Measurements from ENCODE around the gene CDH4. TPM values are rescaled to one million over a fixed set of nuclear protein-coding genes. Genes with fewer than 3 reads are reported as not detected.

Gene CDH4
- total RNA-seq, 1 experiment from 2014 or later = not detected

- CTCF ChIA-PET = no interaction called here
- in situ Hi-C loops (cut with HindIII; ENCODE audit: low pct_unique_long_range_greater_than_20kb, low sequenced_read_pairs) (no loop called here), intact Hi-C loops (cut with micrococcal nuclease; ENCODE audit: unreplicated experiment) (no loop called here)
- DNase-seq (ENCODE audit: low read depth, low spot score) (no peak), ATAC-seq (no peak)
- Histone ChIP-seq H3K4me3 (ENCODE audit: low read depth in 2 of 2, low read length in 2 of 2) (no peak overlapping the region), H3K27me3 (ENCODE audit: control insufficient read depth, insufficient read depth, low read length) (no peaks in the 10 kb centered on the region; the same call in 1 of the 2 replicates), H3K27ac (ENCODE audit: low read length) (no peak overlapping the region), H3K36me3 (ENCODE audit: control insufficient read depth, insufficient read depth, low read length) (no peaks in the 10 kb centered on the region), H3K4me1 (ENCODE audit: control insufficient read depth, insufficient read depth, low read length) (no peaks in the 10 kb centered on the region), H3K9me3 (ENCODE audit: control insufficient read depth, insufficient read depth, low read depth, low read length) (no peaks in the 10 kb centered on the region)
- TF ChIP-seq POLR2AphosphoS5 (IDR thresholded peaks at IDR 0.05; ENCODE audit: low read depth, low read length) = no peak
- no peak for TF ChIP-seq SIN3A (IDR thresholded peaks at IDR 0.05; ENCODE audit: borderline replicate concordance, insufficient read depth, low read depth, low read length)
- TF ChIP-seq CTCF (IDR thresholded peaks at IDR 0.05) = no peak
- TF ChIP-seq TCF7L2 (IDR thresholded peaks at IDR 0.05; ENCODE audit: low read depth, low read length) = no peak
- no peak for TF ChIP-seq REST (IDR thresholded peaks at IDR 0.05; ENCODE audit: insufficient read depth in 1 of 2, low read depth in 2 of 2, low read length in 1 of 2)
- no TSS peak for BruUV-seq (replicated peaks)
- POLR2A ChIA-PET = no interaction called here
These were observed 603.2 kb downstream of the CDH4 start for GRCh38 chr20:61855286-61855685.

GRCh38 chr20:61856626-61857413 lies 604.8 kb downstream of the CDH4 start:
- no peaks in the 10 kb centered on the region; the same call in 1 of the 2 replicates for H3K27me3 ChIP-seq (ENCODE audit: control insufficient read depth, insufficient read depth, low read length)
- TF ChIP-seq CTCF (IDR thresholded peaks at IDR 0.05) (no peak), SIN3A (IDR thresholded peaks at IDR 0.05; ENCODE audit: borderline replicate concordance, insufficient read depth, low read depth, low read length) (no peak), POLR2AphosphoS5 (IDR thresholded peaks at IDR 0.05; ENCODE audit: low read depth, low read length) (no peak), TCF7L2 (IDR thresholded peaks at IDR 0.05; ENCODE audit: low read depth, low read length) (no peak), REST (IDR thresholded peaks at IDR 0.05; ENCODE audit: insufficient read depth in 1 of 2, low read depth in 2 of 2, low read length in 1 of 2) (no peak)
- H3K9me3 ChIP-seq (ENCODE audit: control insufficient read depth, insufficient read depth, low read depth, low read length) = no peaks in the 10 kb centered on the region
- DNase-seq (ENCODE audit: low read depth, low spot score) (no peak), ATAC-seq (no peak)
- no peak overlapping the region for H3K27ac ChIP-seq (ENCODE audit: low read length)
- no peaks in the 10 kb centered on the region for H3K4me1 ChIP-seq (ENCODE audit: control insufficient read depth, insufficient read depth, low read length)
- H3K36me3 ChIP-seq (ENCODE audit: control insufficient read depth, insufficient read depth, low read length) = no peaks in the 10 kb centered on the region
- POLR2A ChIA-PET = no interaction called here
- CTCF ChIA-PET = no interaction called here
- intact Hi-C loops (cut with micrococcal nuclease; ENCODE audit: unreplicated experiment) (no loop called here), in situ Hi-C loops (cut with HindIII; ENCODE audit: low pct_unique_long_range_greater_than_20kb, low sequenced_read_pairs) (no loop called here)
- no TSS peak for BruUV-seq (replicated peaks)
- H3K4me3 ChIP-seq (ENCODE audit: low read depth in 2 of 2, low read length in 2 of 2) = no peak overlapping the region
